Measurements from ENCODE around the gene PRR22. TPM values are rescaled to one million over a fixed set of nuclear protein-coding genes. Genes with fewer than 3 reads are reported as not detected.

Gene PRR22
- total and polyA plus RNA-seq, 9 of the 15 experiments (the other 6 are each of a cell fraction or from before 2014, with no cell fraction given) = 0.03 to 12.0 (median 2.0) TPM; not detected in 1

DNA sequence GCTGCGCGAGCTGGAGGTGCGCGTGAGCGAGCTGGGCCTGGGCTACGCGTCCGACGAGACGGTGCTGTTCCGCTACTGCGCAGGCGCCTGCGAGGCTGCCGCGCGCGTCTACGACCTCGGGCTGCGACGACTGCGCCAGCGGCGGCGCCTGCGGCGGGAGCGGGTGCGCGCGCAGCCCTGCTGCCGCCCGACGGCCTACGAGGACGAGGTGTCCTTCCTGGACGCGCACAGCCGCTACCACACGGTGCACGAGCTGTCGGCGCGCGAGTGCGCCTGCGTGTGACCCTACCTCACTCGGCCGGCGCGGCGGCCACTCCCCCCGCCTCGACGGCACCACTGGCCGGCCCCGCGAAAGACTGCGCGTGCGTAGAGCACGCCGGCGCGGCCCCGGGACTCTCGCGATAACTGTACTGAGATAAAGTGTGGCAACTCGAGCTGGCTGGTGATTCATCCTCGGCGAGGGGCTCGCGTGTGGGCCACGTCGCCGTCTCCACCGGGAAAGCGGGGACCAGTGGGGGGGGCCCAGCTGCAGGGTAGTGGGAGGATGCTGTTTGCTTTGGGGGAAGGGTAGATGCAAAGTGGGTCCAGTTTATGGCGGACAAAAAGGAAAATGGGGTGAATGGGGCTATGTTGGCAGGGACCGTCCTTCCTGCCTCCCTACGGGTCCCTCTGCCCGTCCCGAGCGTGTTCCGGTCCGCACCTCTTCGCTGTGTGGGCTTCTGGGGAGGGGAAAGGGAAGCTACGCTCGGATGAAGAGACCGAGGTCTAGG is 43.5 kb upstream of the PRR22 start (continued):
- TF ChIP-seq, protein P1, sequence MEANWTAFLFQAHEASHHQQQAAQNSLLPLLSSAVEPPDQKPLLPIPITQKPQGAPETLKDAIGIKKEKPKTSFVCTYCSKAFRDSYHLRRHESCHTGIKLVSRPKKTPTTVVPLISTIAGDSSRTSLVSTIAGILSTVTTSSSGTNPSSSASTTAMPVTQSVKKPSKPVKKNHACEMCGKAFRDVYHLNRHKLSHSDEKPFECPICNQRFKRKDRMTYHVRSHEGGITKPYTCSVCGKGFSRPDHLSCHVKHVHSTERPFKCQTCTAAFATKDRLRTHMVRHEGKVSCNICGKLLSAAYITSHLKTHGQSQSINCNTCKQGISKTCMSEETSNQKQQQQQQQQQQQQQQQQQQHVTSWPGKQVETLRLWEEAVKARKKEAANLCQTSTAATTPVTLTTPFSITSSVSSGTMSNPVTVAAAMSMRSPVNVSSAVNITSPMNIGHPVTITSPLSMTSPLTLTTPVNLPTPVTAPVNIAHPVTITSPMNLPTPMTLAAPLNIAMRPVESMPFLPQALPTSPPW (CRISPR knock-in tag; IDR thresholded peaks at IDR 0.05) = peak; percentile 91
- TF ChIP-seq ZBTB40 (IDR thresholded peaks at IDR 0.05) (peak; percentile 73), ZBTB40 (CRISPR knock-in tag; IDR thresholded peaks at IDR 0.05) (no peak), DPF2 (IDR thresholded peaks at IDR 0.05) (peak; percentile 95), ZNF740 (CRISPR knock-in tag; IDR thresholded peaks at IDR 0.05) (peak; percentile 98), ZNF740 (tag; IDR thresholded peaks at IDR 0.05) (peak in 1 of 2 experiments; percentile 94; a peak in 2 of 4 replicates), ZNF75A (CRISPR knock-in tag; IDR thresholded peaks at IDR 0.05) (0 out of 2 replicates have a peak, but pooled peaks have one; percentile 29), DIDO1 (tag; IDR thresholded peaks at IDR 0.05; ENCODE audit: low read depth) (0 out of 2 replicates have a peak, but pooled peaks have one; percentile 45), ZNF766 (CRISPR knock-in tag; conservative IDR thresholded peaks at IDR 0.05) (peak; percentile 92)
- TF ChIP-seq, protein P2, sequence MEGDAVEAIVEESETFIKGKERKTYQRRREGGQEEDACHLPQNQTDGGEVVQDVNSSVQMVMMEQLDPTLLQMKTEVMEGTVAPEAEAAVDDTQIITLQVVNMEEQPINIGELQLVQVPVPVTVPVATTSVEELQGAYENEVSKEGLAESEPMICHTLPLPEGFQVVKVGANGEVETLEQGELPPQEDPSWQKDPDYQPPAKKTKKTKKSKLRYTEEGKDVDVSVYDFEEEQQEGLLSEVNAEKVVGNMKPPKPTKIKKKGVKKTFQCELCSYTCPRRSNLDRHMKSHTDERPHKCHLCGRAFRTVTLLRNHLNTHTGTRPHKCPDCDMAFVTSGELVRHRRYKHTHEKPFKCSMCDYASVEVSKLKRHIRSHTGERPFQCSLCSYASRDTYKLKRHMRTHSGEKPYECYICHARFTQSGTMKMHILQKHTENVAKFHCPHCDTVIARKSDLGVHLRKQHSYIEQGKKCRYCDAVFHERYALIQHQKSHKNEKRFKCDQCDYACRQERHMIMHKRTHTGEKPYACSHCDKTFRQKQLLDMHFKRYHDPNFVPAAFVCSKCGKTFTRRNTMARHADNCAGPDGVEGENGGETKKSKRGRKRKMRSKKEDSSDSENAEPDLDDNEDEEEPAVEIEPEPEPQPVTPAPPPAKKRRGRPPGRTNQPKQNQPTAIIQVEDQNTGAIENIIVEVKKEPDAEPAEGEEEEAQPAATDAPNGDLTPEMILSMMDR (IDR thresholded peaks at IDR 0.05 in 2 of 3, conservative IDR thresholded peaks at IDR 0.05 in 1 of 3; ENCODE audit: insufficient read depth in 2 of 3, low read depth in 1 of 3, low read length in 3 of 3) = peak in 1 of 3 experiments; percentile 33; a peak in 2 of 6 replicates

Measured in K562 (cell line).